ENCODE measurements around the gene DNMT3L.

DNA sequence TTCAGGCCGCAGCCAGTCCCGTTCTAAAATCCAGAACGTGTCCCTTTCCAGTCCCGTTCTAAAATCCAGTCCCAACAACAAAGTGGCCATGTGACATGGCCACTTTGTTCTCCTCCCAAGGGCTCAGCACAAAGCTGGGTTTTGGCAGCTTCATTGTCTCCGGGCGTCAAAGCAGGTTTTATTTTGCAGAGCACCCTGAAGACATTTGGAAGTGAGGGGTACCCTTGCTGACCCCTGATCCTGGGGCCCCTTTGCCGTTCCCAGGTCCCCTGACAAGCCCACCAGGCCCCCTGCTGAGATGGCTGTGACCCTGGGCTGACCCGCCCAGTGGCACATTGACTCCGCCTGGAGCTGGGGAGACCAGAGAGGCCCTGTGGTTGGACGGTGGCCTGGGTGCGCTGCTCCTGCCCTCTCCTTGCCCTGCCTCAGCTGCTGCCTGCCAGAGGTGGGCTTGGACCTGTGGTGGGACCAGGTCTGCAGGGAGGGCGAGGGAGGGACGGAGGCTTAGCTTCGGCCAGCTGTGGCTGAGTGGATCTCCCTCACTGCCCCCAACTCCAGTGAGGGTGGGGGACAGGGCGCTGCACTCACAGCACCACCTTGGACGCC is 42.4 kb upstream of the DNMT3L start:
- no peak for TF ChIP-seq POLR2A (IDR thresholded peaks at IDR 0.05; ENCODE audit: extremely low read depth, insufficient read length)
- no peak for TF ChIP-seq CTCF (IDR thresholded peaks at IDR 0.05; ENCODE audit: low read depth, low read length)
- TF ChIP-seq, protein P1, sequence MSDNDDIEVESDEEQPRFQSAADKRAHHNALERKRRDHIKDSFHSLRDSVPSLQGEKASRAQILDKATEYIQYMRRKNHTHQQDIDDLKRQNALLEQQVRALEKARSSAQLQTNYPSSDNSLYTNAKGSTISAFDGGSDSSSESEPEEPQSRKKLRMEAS (IDR thresholded peaks at IDR 0.05; ENCODE audit: low read depth, low read length), result no peak
- TF ChIP-seq MYC (IDR thresholded peaks at IDR 0.05; ENCODE audit: low read depth, low read length), result no peak
